ENCODE measurements around the gene HTRA3.
"Not testable (repeated sequence)": the region's sequence is repeated elsewhere in the genome, so short reads cannot be mapped to it uniquely, and the experiment has no call there.

The HTRA3 gene

DNA sequence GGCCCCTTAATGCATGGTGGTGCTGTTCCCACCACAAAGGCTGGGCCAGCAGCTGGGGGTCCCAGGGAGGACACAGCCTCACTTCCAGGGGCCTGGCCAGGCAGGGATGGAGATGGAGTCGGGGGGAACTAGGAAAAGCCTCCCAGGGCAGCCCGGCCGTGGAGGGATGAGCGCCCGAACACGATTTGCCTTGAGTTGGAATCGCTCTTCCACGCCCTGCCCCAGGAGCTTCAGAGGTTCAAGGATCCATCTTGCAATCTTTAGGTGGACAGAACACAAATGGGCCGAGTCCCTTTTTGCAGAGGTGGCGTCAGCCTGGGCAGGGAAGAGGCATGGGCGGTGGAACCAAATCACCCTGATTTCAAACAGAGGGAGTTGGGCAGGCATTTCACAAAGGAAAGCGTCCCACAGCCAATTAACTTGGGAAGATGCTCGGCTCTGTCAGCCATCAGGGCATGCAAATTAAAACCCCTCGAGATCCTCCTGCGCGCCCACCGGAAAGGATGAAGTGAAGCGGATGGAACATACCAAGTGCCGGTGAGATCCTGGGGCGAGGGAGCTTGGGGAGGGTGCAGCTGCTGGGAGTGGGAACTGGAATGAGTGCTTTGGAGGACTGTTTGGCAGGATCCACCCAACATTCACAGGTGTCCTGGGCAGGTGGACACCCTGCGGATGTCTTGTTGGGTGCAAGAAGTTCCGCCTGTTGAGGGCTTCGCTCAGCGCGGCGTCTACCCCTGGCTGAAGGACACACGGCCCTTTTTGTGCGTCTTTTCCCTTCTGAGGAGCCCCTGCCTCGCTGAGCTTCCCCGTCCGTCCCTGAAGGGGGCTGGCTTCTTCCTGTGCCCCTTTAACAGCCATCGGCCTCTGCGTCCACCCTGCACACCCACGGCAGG lies 75.7 kb downstream of the HTRA3 start:
- no peak for DNase-seq (ENCODE audit: low read depth)

- DNase-seq (ENCODE audit: low read depth), result no peak
These were observed 76.6 kb downstream of the HTRA3 start for GRCh38 chr4:8345946-8346814.

- DNase-seq (ENCODE audit: low read depth), result no peak
These were observed 77.5 kb downstream of the HTRA3 start for GRCh38 chr4:8346838-8347605.

DNA sequence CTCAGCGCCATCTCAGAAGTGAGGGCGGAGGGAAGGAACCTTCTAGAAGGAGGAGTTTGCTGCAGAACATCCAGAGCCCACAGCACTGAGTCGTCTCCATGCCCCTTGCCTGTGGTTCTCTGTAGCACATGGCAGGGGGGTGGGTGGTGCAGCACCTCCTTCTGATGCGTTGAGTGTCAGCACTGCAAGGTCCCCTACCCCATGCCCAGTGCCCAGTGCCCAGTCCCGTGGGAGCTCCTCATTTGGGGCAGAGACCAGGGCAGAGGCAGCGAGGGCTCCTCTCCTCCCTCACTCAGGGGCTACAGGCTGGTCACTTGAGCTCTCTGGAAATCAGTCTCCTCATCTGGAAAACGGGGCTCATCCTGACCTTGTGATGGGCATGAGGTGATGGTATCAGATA lies 78.1 kb downstream of the HTRA3 start:
- DNase-seq (ENCODE audit: low read depth), result no peak

DNA sequence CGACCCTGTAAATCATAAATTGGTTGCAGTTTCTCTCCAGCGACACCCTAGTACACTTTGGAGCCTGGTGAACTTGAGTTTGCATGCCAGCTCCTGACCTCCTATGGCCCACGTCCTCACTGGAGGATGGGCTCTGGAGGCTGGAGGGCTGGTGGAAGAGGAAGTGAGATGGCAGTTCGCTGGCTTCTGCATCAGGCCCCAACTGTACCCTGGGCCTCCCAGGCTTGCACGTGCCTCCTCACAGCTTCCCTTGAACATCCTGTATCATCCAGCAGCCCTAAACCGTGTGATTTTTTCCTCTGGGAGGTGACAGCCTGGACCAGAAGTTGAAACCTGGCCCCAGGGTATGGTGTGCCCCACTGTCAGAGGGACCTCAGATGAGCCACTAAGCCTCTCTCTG lies 78.5 kb downstream of the HTRA3 start:
- DNase-seq (ENCODE audit: low read depth), result no peak

DNA sequence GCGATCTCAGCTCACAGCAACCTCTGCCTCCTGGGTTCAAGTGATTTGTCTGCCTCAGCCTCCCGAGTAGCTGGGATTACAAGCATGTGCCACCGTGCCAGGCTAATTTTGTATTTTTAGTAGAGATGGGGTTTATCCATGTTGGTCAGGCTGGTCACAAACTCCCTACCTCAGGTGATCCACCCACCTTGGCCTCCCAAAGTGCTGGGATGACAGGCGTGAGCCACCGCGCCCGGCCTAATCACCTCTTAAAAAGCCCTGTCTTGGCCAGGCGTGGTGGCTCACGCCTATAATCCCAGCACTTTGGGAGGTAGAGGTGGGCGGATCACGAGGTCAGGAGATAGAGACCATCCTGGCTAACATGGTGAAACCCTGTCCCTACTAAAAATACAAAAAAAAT lies 79.7 kb downstream of the HTRA3 start:
- DNase-seq (ENCODE audit: low read depth), result not testable (repeated sequence)

- no peak for DNase-seq (ENCODE audit: low read depth)
These were observed 80.2 kb downstream of the HTRA3 start for GRCh38 chr4:8349664-8350236.

DNA sequence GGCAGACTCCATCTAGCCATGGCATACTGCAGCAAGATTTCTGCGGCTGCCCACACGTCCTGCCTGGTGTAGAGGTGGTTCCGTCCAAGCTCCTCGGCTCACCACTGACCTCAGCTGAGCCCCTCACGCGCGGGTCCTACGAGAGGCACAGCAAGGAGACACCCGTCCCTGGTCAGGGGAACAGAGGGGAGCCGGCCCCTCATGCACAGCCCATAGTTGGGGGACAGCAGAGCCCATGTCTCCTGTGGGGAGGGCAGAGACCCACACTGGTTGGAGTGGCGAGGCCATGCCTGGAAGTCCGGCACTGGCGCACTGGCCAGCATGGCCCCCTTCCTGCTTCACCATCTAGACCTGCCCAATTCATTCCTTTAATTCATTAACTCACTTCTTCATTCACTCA lies 80.8 kb downstream of the HTRA3 start:
- no peak for DNase-seq (ENCODE audit: low read depth)

DNA sequence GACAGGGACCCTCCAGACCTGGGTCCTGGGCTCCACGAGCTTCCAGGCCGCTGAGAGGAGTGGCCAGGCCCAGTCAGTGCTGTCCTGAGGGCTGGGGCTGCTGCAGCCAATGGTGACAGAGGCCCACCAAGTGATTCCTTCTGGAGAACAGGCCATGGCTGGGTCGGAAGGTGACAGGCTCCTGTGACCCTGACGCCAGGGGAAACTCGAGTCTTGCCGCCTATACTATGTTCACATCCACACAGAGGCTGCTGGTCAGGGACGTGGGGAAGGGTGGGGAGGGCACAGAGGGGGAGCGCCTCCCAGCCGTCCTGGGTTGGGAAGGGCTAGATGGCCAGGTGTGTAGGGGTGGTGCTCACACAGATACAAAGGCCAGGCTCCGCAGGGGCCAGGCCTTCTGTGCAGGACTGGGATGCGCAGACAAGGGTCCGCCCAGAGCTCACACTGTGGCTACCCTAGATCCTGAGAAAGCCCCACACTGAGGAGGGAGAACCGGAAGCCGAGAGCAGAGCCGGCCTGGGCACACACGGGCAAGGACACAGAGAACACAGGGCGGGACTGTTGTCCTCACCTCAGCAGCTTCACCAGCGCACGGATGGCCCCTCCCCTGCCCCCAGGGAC lies 81.4 kb downstream of the HTRA3 start:
- no peak for DNase-seq (ENCODE audit: low read depth)

- no peak for DNase-seq (ENCODE audit: low read depth)
These were observed 82.4 kb downstream of the HTRA3 start for GRCh38 chr4:8351931-8352367.

GRCh38 chr4:8352368-8353157 lies 83.0 kb downstream of the HTRA3 start:
- DNase-seq (ENCODE audit: low read depth), result no peak

GRCh38 chr4:8353158-8353669 lies 83.7 kb downstream of the HTRA3 start:
- DNase-seq (ENCODE audit: low read depth), result no peak

- no peak for DNase-seq (ENCODE audit: low read depth)
These were observed 84.4 kb downstream of the HTRA3 start for GRCh38 chr4:8353912-8354453.

GRCh38 chr4:8355306-8355705 lies 85.8 kb downstream of the HTRA3 start:
- DNase-seq (ENCODE audit: low read depth), result no peak

GRCh38 chr4:8355864-8356565 lies 86.5 kb downstream of the HTRA3 start:
- no peak for DNase-seq (ENCODE audit: low read depth)
